Midbrain (tissue), 1 donor: ENCODE data around the gene DHX57.
A peak's percentile ranks its signal among the peaks of the same experiment; 100 is the strongest.

Experiments
- DNase-seq: peaks from one replicate; lab custom pipeline; 2025; lab: John Stamatoyannopoulos, UW

DHX57 gene

GRCh38 chr2:38875576-38876367, at the start of gene DHX57, which contains the start of gene MORN2:
TSS of gene DHX57 (minus strand) at chr2:38875934. CDS start at chr2:38868405, 7,529 bp downstream.
TSS of gene MORN2 (plus strand) at chr2:38875976.
- peak; percentile 86 for DNase-seq

GRCh38 chr2:38922902-38923301, 47.2 kb upstream of the DHX57 start:
- no peak for DNase-seq

GRCh38 chr2:38922389-38922788, 46.7 kb upstream of the DHX57 start:
- DNase-seq: no peak

- no peak for DNase-seq
These were observed 36.9 kb upstream of the DHX57 start for GRCh38 chr2:38912619-38913018.

GRCh38 chr2:38911191-38911590, 35.5 kb upstream of the DHX57 start:
- no peak for DNase-seq

- no peak for DNase-seq
These were observed 34.1 kb upstream of the DHX57 start for GRCh38 chr2:38909872-38910271.

- no peak for DNase-seq
These were observed 32.2 kb upstream of the DHX57 start for GRCh38 chr2:38907743-38908562.

GRCh38 chr2:38907242-38907641, 31.5 kb upstream of the DHX57 start:
- no peak for DNase-seq

- DNase-seq: no peak
These were observed 29.5 kb upstream of the DHX57 start for GRCh38 chr2:38905251-38905650.

- DNase-seq: no peak
These were observed 25.0 kb upstream of the DHX57 start for GRCh38 chr2:38900726-38901125.

- DNase-seq: no peak
These were observed 22.5 kb upstream of the DHX57 start for GRCh38 chr2:38898256-38898655.

GRCh38 chr2:38892819-38893218, 17.1 kb upstream of the DHX57 start:
- DNase-seq: no peak

- DNase-seq: no peak
These were observed 13.8 kb upstream of the DHX57 start, which contains the start of gene ARHGEF33 for GRCh38 chr2:38889575-38889974. TSS of gene ARHGEF33 (plus strand) at chr2:38889875. CDS start at chr2:38919448, 29,573 bp downstream.

GRCh38 chr2:38889045-38889444, 13.3 kb upstream of the DHX57 start:
- DNase-seq: no peak

- no peak for DNase-seq
These were observed 12.3 kb upstream of the DHX57 start for GRCh38 chr2:38887902-38888554.

GRCh38 chr2:38887347-38887746, 11.6 kb upstream of the DHX57 start:
- no peak for DNase-seq

- no peak for DNase-seq
These were observed 10.3 kb upstream of the DHX57 start for GRCh38 chr2:38886063-38886462.

- DNase-seq: no peak
These were observed 673 bp upstream of the DHX57 start for GRCh38 chr2:38876407-38876806.

- no peak for DNase-seq
These were observed 533 bp downstream of the DHX57 start for GRCh38 chr2:38875227-38875575.

- DNase-seq: no peak
These were observed 2.0 kb downstream of the DHX57 start for GRCh38 chr2:38873763-38874162.

- no peak for DNase-seq
These were observed 4.3 kb downstream of the DHX57 start for GRCh38 chr2:38871432-38871831.

GRCh38 chr2:38866773-38867443, 8.8 kb downstream of the DHX57 start:
- no peak for DNase-seq
